SK-N-SH (cell line): ENCODE results near the gene PMPCB. TPM values are rescaled to one million over a fixed set of nuclear protein-coding genes. Genes with fewer than 3 reads are reported as not detected.

Experiments
- CTCF ChIA-PET: fragments of 300-600, 350-600 bp; formaldehyde crosslinking; extraction: SDS; loops from one replicate; lab custom pipeline; 2021; lab: Yijun Ruan, JAX
- POLR2A ChIA-PET: fragments of 350-600 bp; sonication (Branson Sonifier 250); formaldehyde crosslinking; extraction: SDS; loops from one replicate; lab custom pipeline; 2020; ENCODE audit warnings: antibody characterized with exemption, inconsistent platforms; lab: Yijun Ruan, JAX
- DNase-seq: peaks from one replicate; pipeline ENCODE4 v3.0.0; 2012
- H2AFZ ChIP-seq: fragments of 200-600 bp; sonication (generic); 2 replicates; pipeline ENCODE4 v1.8.1; 2016; ENCODE audit warnings: antibody characterized with exemption, mild to moderate bottlenecking, low read depth
- H3F3A ChIP-seq: fragments of 200-600 bp; sonication (generic); replicated peaks from 2 replicates; pipeline ENCODE3; 2016; ENCODE audit warnings: antibody characterized with exemption, mild to moderate bottlenecking; ENCODE audit not compliant: insufficient read depth
- H3K27ac ChIP-seq, 2 experiments: fragments of 200-500 bp in 1 of 2; fragments of 200-600 bp in 1 of 2; sonication (Bioruptor generic) in 1 of 2; sonication (generic), shearing (Covaris generic) in 1 of 2; 2 replicates each; pipeline versions ENCODE4 v1.5.1 to v1.6.1; 2014 to 2016; ENCODE audit warnings: low read depth in 2 of 2, inconsistent platforms in 1 of 2, low read length in 1 of 2, mild to moderate bottlenecking in 1 of 2, mixed read lengths in 1 of 2
- H3K27me3 ChIP-seq: fragments of 200-600 bp; sonication (generic), shearing (Covaris generic); 2 replicates; pipeline ENCODE4 v1.6.1; 2016; ENCODE audit warnings: mixed run types; ENCODE audit not compliant: insufficient read depth
- H3K36me3 ChIP-seq, 2 experiments: fragments of 200-500 bp in 1 of 2; fragments of 200-600 bp in 1 of 2; sonication (Bioruptor generic) in 1 of 2; sonication (generic) in 1 of 2; replicated peaks in 1 of 2; 2 replicates each; pipeline versions ENCODE3 to v1.5.1; 2014 to 2016; ENCODE audit warnings: low read length in 1 of 2, mild to moderate bottlenecking in 1 of 2; ENCODE audit not compliant: insufficient read depth in 2 of 2, control insufficient read depth in 1 of 2
- H3K4me1 ChIP-seq, 2 experiments: fragments of 200-500 bp in 1 of 2; fragments of 200-600 bp in 1 of 2; sonication (Bioruptor generic) in 1 of 2; sonication (generic), shearing (Covaris generic) in 1 of 2; 2 replicates each; pipeline versions ENCODE4 v1.5.1 to v1.6.1; 2014 to 2016; ENCODE audit warnings: low read depth in 1 of 2, low read length in 1 of 2, mixed run types in 1 of 2; ENCODE audit not compliant: insufficient read depth in 2 of 2, control insufficient read depth in 1 of 2
- H3K4me2 ChIP-seq: fragments of 200-600 bp; sonication (generic), shearing (Covaris generic); 2 replicates; pipeline ENCODE4 v1.6.1; 2017; ENCODE audit warnings: mixed run types
- H3K4me3 ChIP-seq, 2 experiments: fragments of 200-500 bp in 1 of 2; fragments of 200-600 bp in 1 of 2; sonication (Bioruptor generic) in 1 of 2; sonication (generic), shearing (Covaris generic) in 1 of 2; 2 replicates each; pipeline versions ENCODE4 v1.5.1 to v1.8.1; 2014 to 2016; ENCODE audit warnings: low read depth in 2 of 2, inconsistent platforms in 1 of 2, low read length in 1 of 2, mild to moderate bottlenecking in 1 of 2, mixed read lengths in 1 of 2, moderate library complexity in 1 of 2
- H3K79me2 ChIP-seq: fragments of 200-600 bp; sonication (generic); 2 replicates; pipeline ENCODE4 v1.8.1; 2017; ENCODE audit warnings: mild to moderate bottlenecking; ENCODE audit not compliant: insufficient read depth
- H3K9ac ChIP-seq: fragments of 200-600 bp; sonication (generic); 2 replicates; pipeline ENCODE4 v1.6.1; 2017; ENCODE audit warnings: mixed run types
- H3K9me2 ChIP-seq: fragments of 200-600 bp; sonication (generic); 2 replicates; pipeline ENCODE4 v1.6.1; 2017; ENCODE audit warnings: mixed run types
- H3K9me3 ChIP-seq: fragments of 200-600 bp; sonication (generic); 2 replicates; pipeline ENCODE4 v1.6.1; 2017; ENCODE audit warnings: mixed run types, mild to moderate bottlenecking, moderate library complexity
- H4K20me1 ChIP-seq: fragments of 200-600 bp; sonication (generic); 2 replicates; pipeline ENCODE4 v1.6.1; 2017; ENCODE audit warnings: mild to moderate bottlenecking, mixed run types; ENCODE audit not compliant: insufficient read depth
- CTCF ChIP-seq: fragments of 200-600 bp; sonication (generic); IDR thresholded peaks from 2 replicates; pipeline ENCODE4 v1.6.1; 2017; ENCODE audit warnings: antibody characterized with exemption, mild to moderate bottlenecking, moderate library complexity
- EZH2phosphoT487 ChIP-seq: fragments of 200-600 bp; sonication (generic); IDR thresholded peaks from 2 replicates; pipeline ENCODE4 v1.6.1; 2017; ENCODE audit warnings: low read depth, mixed run types, mild to moderate bottlenecking, antibody characterized with exemption, moderate library complexity, borderline replicate concordance
- IRF3 ChIP-seq: fragments of 150-350 bp; IDR thresholded peaks from 2 replicates; pipeline ENCODE4 v1.6.1; 2016; ENCODE audit warnings: mild to moderate bottlenecking, low read depth, low read length
- MEF2A ChIP-seq: IDR thresholded peaks from 2 replicates; pipeline ENCODE4 v1.4.0; 2012; ENCODE audit warnings: low read depth, borderline replicate concordance
- RCOR1 ChIP-seq: fragments of 150-350 bp; IDR thresholded peaks from 2 replicates; pipeline ENCODE4 v1.6.1; 2017; ENCODE audit warnings: antibody characterized with exemption, low read length
- ZBTB33 ChIP-seq: IDR thresholded peaks from 2 replicates; pipeline ENCODE4 v1.4.0; 2012; ENCODE audit warnings: low read depth, borderline replicate concordance
- WGBS: methylation state at CpG from one replicate; pipeline ENCODE4 v1.1.6; 2017; ENCODE audit warnings: low lambda C conversion rate; 5-methylcytosine and 5-hydroxymethylcytosine counted together
- polyA plus RNA-seq, 3 experiments: library from polyadenylated mRNA; depleted of rRNA; stranded (reverse); fragments of >200 nt; gene quantifications; 2 replicates each; pipeline ENCODE4 v1.2.3, GENCODE V29; 2012

PMPCB gene
- polyA plus RNA-seq, 1 of the 3 experiments (the other 2 are of a cell fraction): 116 TPM

GRCh38 chr7:103348452-103348851 lies 51.2 kb downstream of the PMPCB start:
- H3K4me3 ChIP-seq: peak overlapping the region; percentile 72 to 82
- ChIA-PET CTCF (interaction anchor here (0.5 to 4.4 kb wide), 5 partner anchors 12 to 100 kb away, joined by 3 to 17 read pairs (median 3); partner anchors contain the start of gene PMPCB), POLR2A (no interaction called here)
- H3K27ac ChIP-seq: peak overlapping the region in 1 of 2 experiments; percentile 87; a peak in 1 of 4 replicates
- TF ChIP-seq EZH2phosphoT487 (no peak), CTCF (no peak), MEF2A (no peak)
- H4K20me1 ChIP-seq: peaks cover 43% of the 10 kb centered on the region
- H3F3A ChIP-seq: peaks cover 5% of the 10 kb centered on the region
- no peak overlapping the region for H2AFZ ChIP-seq
- H3K79me2 ChIP-seq: peaks cover 84% of the 10 kb centered on the region
- peak overlapping the region; percentile 86 for H3K4me2 ChIP-seq
- no peak for DNase-seq
- no peaks in the 10 kb centered on the region for H3K9me2 ChIP-seq
- peaks cover 12 to 20% of the 10 kb centered on the region in 2 experiments for H3K36me3 ChIP-seq
- 7% methylated on average over 13 of the region's 13 CpGs for WGBS
- peaks cover 3 to 21% of the 10 kb centered on the region in 2 experiments; a peak in 2 of 4 replicates for H3K4me1 ChIP-seq
- H3K9ac ChIP-seq: peak overlapping the region; percentile 92; the same call in 1 of the 2 replicates
- H3K9me3 ChIP-seq: no peaks in the 10 kb centered on the region
- H3K27me3 ChIP-seq: no peaks in the 10 kb centered on the region

- WGBS: 27% methylated on average over 2 of the region's 2 CpGs
- H3K9ac ChIP-seq: peak overlapping the region; percentile 92; the same call in 1 of the 2 replicates
Measured at GRCh38 chr7:103348959-103349358, 51.7 kb downstream of the PMPCB start.

More at GRCh38 chr7:103348959-103349358, 51.7 kb downstream of the PMPCB start:
- Histone ChIP-seq H3K4me3 (peak overlapping the region; percentile 72 to 82; a peak in 3 of 4 replicates), H3K79me2 (peaks cover 84% of the 10 kb centered on the region), H2AFZ (no peak overlapping the region), H3K27ac (no peak overlapping the region), H3K27me3 (no peaks in the 10 kb centered on the region), H3K9me3 (no peaks in the 10 kb centered on the region), H3K36me3 (peaks cover 17 to 25% of the 10 kb centered on the region in 2 experiments), H4K20me1 (peaks cover 47% of the 10 kb centered on the region), H3K4me1 (peaks cover 3 to 19% of the 10 kb centered on the region in 2 experiments; a peak in 2 of 4 replicates), H3K4me2 (peak overlapping the region; percentile 86), H3F3A (peaks cover 5% of the 10 kb centered on the region), H3K9me2 (no peaks in the 10 kb centered on the region)
- TF ChIP-seq IRF3 (no peak), ZBTB33 (no peak), RCOR1 (no peak)
- POLR2A ChIA-PET: no interaction called here
- no peak for DNase-seq
- CTCF ChIA-PET: interaction anchor here (0.8 to 4.4 kb wide), 2 partner anchors 11 to 51 kb away, joined by 3 to 17 read pairs; partner anchors contain the start of gene PMPCB
